K562 (cell line): Measurements from ENCODE around the gene ZNF577. TPM values are rescaled to one million over a fixed set of nuclear protein-coding genes. Genes with fewer than 3 reads are reported as not detected.

Experiments used
- BRD9 ChIP-seq: fragments of 450-650 bp; IDR thresholded peaks from 2 replicates; pipeline ENCODE4 v1.6.1; 2018; ENCODE audit warnings: low read depth; ENCODE audit not compliant: partially characterized antibody
- DPF2 ChIP-seq: fragments of 450-650 bp; IDR thresholded peaks from 2 replicates; pipeline ENCODE4 v1.6.1; 2016
- FOXK1 ChIP-seq: sonication (generic); formaldehyde crosslinking; IDR thresholded peaks from 2 replicates; pipeline ENCODE4 v1.8.0; 2022; ENCODE audit warnings: missing genetic modification reagents, mild to moderate bottlenecking, borderline replicate concordance
- IRF2 ChIP-seq: sonication (generic); formaldehyde crosslinking; IDR thresholded peaks from 2 replicates; pipeline ENCODE4 v1.8.1; 2022; ENCODE audit warnings: mild to moderate bottlenecking, missing genetic modification reagents
- MAZ ChIP-seq, 2 experiments: fragments of 450-650 bp in 1 of 2; sonication (generic) in 1 of 2; formaldehyde crosslinking; IDR thresholded peaks in 1 of 2; conservative IDR thresholded peaks in 1 of 2; 2 replicates each; pipeline versions ENCODE4 v1.4.0 to v1.5.0; 2020; ENCODE audit warnings: mild to moderate bottlenecking in 1 of 2, missing genetic modification reagents in 1 of 2
- MTA1 ChIP-seq: fragments of 450-650 bp; IDR thresholded peaks from 2 replicates; pipeline ENCODE4 v1.6.1; 2017; ENCODE audit warnings: borderline replicate concordance
- NONO ChIP-seq, 2 experiments: fragments of 200-400 bp in 1 of 2; fragments of 450-650 bp in 1 of 2; formaldehyde crosslinking in 1 of 2; IDR thresholded peaks; 2 replicates each; pipeline ENCODE4 v1.6.1; 2017; ENCODE audit warnings: low read depth in 2 of 2, mild to moderate bottlenecking in 2 of 2, moderate library complexity in 2 of 2, low read length in 1 of 2
- RAD21 ChIP-seq, 2 experiments: fragments of 250-450 bp in 1 of 2; fragments of 450-650 bp in 1 of 2; sonication (Bioruptor Pico) in 1 of 2; formaldehyde crosslinking in 1 of 2; IDR thresholded peaks in 1 of 2; conservative IDR thresholded peaks in 1 of 2; 2 replicates each; pipeline versions ENCODE4 v1.4.0 to v1.8.0; 2020 to 2022; ENCODE audit warnings: mild to moderate bottlenecking in 2 of 2, moderate library complexity in 1 of 2
- RBM15 ChIP-seq: fragments of 200-400 bp; formaldehyde crosslinking; IDR thresholded peaks from 2 replicates; pipeline ENCODE4 v1.6.1; 2018; ENCODE audit warnings: mild to moderate bottlenecking, low read length, moderate library complexity; ENCODE audit not compliant: insufficient read depth
- ZNF12 ChIP-seq: sonication (generic); formaldehyde crosslinking; IDR thresholded peaks from 2 replicates; pipeline ENCODE4 v1.4.0; 2020; ENCODE audit warnings: mild to moderate bottlenecking, missing genetic modification reagents
- ZNF134 ChIP-seq: fragments of 250-450 bp; sonication (Bioruptor Pico); conservative IDR thresholded peaks from 2 replicates; pipeline ENCODE4 v1.4.0; 2020
- ZNF146 ChIP-seq: IDR thresholded peaks from one replicate; pipeline ENCODE4 v1.6.1; 2018; ENCODE audit warnings: missing compliant biosample characterization; ENCODE audit not compliant: unreplicated experiment
- ZNF239 ChIP-seq: fragments of 250-450 bp; sonication (Bioruptor Pico); IDR thresholded peaks from 2 replicates; pipeline ENCODE4 v1.4.0; 2020; ENCODE audit warnings: mild to moderate bottlenecking
- ZNF408 ChIP-seq: fragments of 250-450 bp; sonication (Bioruptor Pico); IDR thresholded peaks from 2 replicates; pipeline ENCODE4 v1.4.0; 2020; ENCODE audit warnings: low read depth, mild to moderate bottlenecking, moderate library complexity
- polyA plus RNA-seq, 8 experiments: library from polyadenylated mRNA; depleted of rRNA in 4 of 8; stranded (reverse) in 5 of 8; unstranded in 3 of 8; fragments of >200 nt; fragmentation: Nextera tagmentation in 2 of 8; fragmentation: Illumina TruSeq in 1 of 8; extraction: Ambion mirVana in 2 of 8; extraction: Trizol in 1 of 8; gene quantifications; 2 replicates each; pipeline versions ENCODE4 v1.2.1 to v1.2.3, GENCODE V29; 2011 to 2014; ENCODE audit warnings: inconsistent platforms in 1 of 8, missing spikeins in 1 of 8
- total RNA-seq, 7 experiments: library from RNA; depleted of rRNA in 6 of 7; stranded (reverse); fragments of >200 nt in 6 of 7; fragmentation: Illumina TruSeq in 2 of 7; extraction: Trizol in 2 of 7; gene quantifications; 2 replicates each; pipeline versions ENCODE4 v1.2.1 to v1.2.3, GENCODE V29; 2011 to 2021; ENCODE audit warnings: low replicate concordance in 1 of 7
- TF ChIP-seq, protein P1 (sequence below), 3 experiments: IDR thresholded peaks in 2 of 3; conservative IDR thresholded peaks in 1 of 3; 2 replicates each; pipeline ENCODE4 v1.5.1; 2011 to 2012; ENCODE audit warnings: low read length in 3 of 3, mild to moderate bottlenecking in 3 of 3, control low read depth in 2 of 3, improper control_type of control experiment in 1 of 3, inconsistent platforms in 1 of 3, low read depth in 1 of 3, mixed read lengths in 1 of 3, moderate library complexity in 1 of 3; ENCODE audit not compliant: insufficient read depth in 2 of 3
- TF ChIP-seq, protein P2 (sequence below), 2 experiments: fragments of 150-350 bp in 1 of 2; IDR thresholded peaks; 2 replicates each; pipeline ENCODE4 v1.6.1; 2012 to 2016; ENCODE audit warnings: low read depth in 2 of 2, low read length in 2 of 2, mild to moderate bottlenecking in 1 of 2, moderate library complexity in 1 of 2
- TF ChIP-seq, protein P3 (sequence below): fragments of 450-650 bp; IDR thresholded peaks from 2 replicates; pipeline ENCODE4 v1.6.1; 2016
- TF ChIP-seq, protein P4 (sequence below): sonication (generic); formaldehyde crosslinking; IDR thresholded peaks from 2 replicates; pipeline ENCODE4 v1.8.0; 2022; ENCODE audit warnings: mild to moderate bottlenecking, missing genetic modification reagents

The ZNF577 gene
- total and polyA plus RNA-seq, 9 of the 15 experiments (the other 6 are each of a cell fraction or from before 2014, with no cell fraction given) = 1.3 to 12.7 (median 7.0) TPM

DNA sequence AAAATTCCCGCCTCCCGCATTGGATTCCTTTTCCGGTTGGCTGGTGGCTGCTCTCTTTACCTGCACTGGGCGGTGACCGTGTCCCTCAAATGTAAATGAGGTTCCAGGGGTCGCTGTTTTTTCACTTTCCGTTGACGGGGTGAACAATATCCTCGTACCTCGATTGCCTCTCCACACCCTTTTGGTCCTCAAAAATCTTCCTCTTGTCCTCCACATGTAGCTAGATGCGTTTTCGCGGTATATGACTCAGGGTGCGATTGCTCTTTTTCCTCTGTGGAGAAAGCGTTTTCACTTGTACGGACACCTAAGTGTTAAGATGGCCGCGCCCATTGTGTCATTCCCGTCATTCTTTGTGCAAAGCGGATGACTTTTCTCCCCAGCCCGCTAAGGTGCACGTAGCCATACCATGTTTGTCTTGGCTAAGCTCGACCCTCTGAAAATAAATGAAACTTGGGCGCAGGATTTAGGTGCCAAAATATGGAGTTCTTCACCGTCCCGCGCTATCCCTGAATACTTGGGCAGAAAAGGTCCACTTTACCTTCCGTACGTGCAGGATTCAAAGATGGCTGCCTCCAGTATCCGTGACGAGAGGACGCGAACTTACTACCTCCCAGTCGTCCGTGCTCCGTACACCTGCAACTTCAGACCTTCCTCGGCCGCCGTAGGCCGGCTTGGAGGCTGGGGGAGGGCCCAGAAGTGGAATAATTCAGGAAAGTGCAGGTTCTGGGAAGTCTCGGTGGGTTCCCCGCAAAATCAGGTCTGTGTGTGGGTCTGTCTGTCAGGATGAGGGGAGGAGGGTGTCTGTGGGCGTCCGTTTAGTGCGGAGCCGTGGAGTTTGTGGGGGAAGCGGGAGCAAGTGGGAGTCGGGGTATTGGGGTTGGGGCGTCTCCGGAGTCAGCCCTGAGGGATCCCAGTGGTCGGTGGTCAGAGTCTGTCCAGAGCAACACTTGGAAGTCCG lies 39.3 kb upstream of the ZNF577 start, which contains the start of gene ZNF613 (continued):
- TF ChIP-seq, protein P1, sequence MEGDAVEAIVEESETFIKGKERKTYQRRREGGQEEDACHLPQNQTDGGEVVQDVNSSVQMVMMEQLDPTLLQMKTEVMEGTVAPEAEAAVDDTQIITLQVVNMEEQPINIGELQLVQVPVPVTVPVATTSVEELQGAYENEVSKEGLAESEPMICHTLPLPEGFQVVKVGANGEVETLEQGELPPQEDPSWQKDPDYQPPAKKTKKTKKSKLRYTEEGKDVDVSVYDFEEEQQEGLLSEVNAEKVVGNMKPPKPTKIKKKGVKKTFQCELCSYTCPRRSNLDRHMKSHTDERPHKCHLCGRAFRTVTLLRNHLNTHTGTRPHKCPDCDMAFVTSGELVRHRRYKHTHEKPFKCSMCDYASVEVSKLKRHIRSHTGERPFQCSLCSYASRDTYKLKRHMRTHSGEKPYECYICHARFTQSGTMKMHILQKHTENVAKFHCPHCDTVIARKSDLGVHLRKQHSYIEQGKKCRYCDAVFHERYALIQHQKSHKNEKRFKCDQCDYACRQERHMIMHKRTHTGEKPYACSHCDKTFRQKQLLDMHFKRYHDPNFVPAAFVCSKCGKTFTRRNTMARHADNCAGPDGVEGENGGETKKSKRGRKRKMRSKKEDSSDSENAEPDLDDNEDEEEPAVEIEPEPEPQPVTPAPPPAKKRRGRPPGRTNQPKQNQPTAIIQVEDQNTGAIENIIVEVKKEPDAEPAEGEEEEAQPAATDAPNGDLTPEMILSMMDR (IDR thresholded peaks at IDR 0.05 in 2 of 3, conservative IDR thresholded peaks at IDR 0.05 in 1 of 3; ENCODE audit: insufficient read depth in 2 of 3, low read depth in 1 of 3, low read length in 3 of 3) = peak in 2 of 3 experiments; percentile 46 to 47; a peak in 4 of 6 replicates
- TF ChIP-seq RBM15 (no peak), FOXK1 (peak; percentile 31; the same call in 1 of the 2 replicates), ZNF12 (CRISPR knock-in tag) (0 out of 2 replicates have a peak, but pooled peaks have one; percentile 32), ZNF239 (CRISPR knock-in tag) (peak; percentile 45; the same call in 1 of the 2 replicates), IRF2 (no peak), RAD21 (CRISPR knock-in tag; conservative IDR thresholded peaks at IDR 0.05 in 1 of 2, IDR thresholded peaks at IDR 0.05 in 1 of 2) (peak in 1 of 2 experiments; percentile 17; a peak in 1 of 4 replicates), BRD9 (peak; percentile 25), NONO (IDR thresholded peaks at IDR 0.05; ENCODE audit: low read depth in 2 of 2, low read length in 1 of 2) (no peak), ZNF408 (CRISPR knock-in tag) (no peak), DPF2 (no peak), MAZ (CRISPR knock-in tag; conservative IDR thresholded peaks at IDR 0.05 in 1 of 2, IDR thresholded peaks at IDR 0.05 in 1 of 2) (peak in 1 of 2 experiments; percentile 44; a peak in 2 of 4 replicates), ZNF146 (CRISPR knock-in tag) (no peak), ZNF134 (CRISPR knock-in tag) (0 out of 2 replicates have a peak, but pooled peaks have one; percentile 10), MTA1 (no peak)
- TF ChIP-seq, protein P2, sequence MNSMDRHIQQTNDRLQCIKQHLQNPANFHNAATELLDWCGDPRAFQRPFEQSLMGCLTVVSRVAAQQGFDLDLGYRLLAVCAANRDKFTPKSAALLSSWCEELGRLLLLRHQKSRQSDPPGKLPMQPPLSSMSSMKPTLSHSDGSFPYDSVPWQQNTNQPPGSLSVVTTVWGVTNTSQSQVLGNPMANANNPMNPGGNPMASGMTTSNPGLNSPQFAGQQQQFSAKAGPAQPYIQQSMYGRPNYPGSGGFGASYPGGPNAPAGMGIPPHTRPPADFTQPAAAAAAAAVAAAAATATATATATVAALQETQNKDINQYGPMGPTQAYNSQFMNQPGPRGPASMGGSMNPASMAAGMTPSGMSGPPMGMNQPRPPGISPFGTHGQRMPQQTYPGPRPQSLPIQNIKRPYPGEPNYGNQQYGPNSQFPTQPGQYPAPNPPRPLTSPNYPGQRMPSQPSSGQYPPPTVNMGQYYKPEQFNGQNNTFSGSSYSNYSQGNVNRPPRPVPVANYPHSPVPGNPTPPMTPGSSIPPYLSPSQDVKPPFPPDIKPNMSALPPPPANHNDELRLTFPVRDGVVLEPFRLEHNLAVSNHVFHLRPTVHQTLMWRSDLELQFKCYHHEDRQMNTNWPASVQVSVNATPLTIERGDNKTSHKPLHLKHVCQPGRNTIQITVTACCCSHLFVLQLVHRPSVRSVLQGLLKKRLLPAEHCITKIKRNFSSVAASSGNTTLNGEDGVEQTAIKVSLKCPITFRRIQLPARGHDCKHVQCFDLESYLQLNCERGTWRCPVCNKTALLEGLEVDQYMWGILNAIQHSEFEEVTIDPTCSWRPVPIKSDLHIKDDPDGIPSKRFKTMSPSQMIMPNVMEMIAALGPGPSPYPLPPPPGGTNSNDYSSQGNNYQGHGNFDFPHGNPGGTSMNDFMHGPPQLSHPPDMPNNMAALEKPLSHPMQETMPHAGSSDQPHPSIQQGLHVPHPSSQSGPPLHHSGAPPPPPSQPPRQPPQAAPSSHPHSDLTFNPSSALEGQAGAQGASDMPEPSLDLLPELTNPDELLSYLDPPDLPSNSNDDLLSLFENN (IDR thresholded peaks at IDR 0.05; ENCODE audit: low read depth in 2 of 2, low read length in 2 of 2) = 0 out of 4 replicates have a peak, but pooled peaks of 1 of the 2 experiments have one; percentile 17
- TF ChIP-seq, protein P3, sequence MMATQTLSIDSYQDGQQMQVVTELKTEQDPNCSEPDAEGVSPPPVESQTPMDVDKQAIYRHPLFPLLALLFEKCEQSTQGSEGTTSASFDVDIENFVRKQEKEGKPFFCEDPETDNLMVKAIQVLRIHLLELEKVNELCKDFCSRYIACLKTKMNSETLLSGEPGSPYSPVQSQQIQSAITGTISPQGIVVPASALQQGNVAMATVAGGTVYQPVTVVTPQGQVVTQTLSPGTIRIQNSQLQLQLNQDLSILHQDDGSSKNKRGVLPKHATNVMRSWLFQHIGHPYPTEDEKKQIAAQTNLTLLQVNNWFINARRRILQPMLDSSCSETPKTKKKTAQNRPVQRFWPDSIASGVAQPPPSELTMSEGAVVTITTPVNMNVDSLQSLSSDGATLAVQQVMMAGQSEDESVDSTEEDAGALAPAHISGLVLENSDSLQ = peak; percentile 99
- TF ChIP-seq, protein P4, sequence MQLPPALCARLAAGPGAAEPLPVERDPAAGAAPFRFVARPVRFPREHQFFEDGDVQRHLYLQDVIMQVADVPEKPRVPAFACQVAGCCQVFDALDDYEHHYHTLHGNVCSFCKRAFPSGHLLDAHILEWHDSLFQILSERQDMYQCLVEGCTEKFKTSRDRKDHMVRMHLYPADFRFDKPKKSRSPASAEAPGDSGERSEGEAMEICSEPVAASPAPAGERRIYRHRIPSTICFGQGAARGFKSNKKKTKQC (CRISPR knock-in tag) = 0 out of 2 replicates have a peak, but pooled peaks have one; percentile 61
